ENCODE data around the gene GGA1. TPM values are rescaled to one million over a fixed set of nuclear protein-coding genes. Genes with fewer than 3 reads are reported as not detected.
A peak's percentile ranks its signal among the peaks of the same experiment; 100 is the strongest.

GGA1 gene
- total and polyA plus RNA-seq, 9 of the 15 experiments (the other 6 are each of a cell fraction or from before 2014, with no cell fraction given) = 1.5 to 69.5 (median 31.6) TPM

- ATAC-seq = no peak
- intact Hi-C loops (cut with micrococcal nuclease) (loop anchor here (1.0 kb wide), 2 partner anchors 20 to 38 kb away; no protein-coding TSS in a partner anchor), in situ Hi-C loops (cut with MboI) (no loop called here)
- ChIA-PET CTCF (ENCODE audit: low intra/inter-chr PET ratio) (interaction anchor here (1.0 to 1.6 kb wide), 3 partner anchors 21 to 57 kb away, joined by 3 to 9 read pairs (median 5); no protein-coding TSS in a partner anchor), POLR2A (interaction anchor here (0.6 to 1.4 kb wide), 4 partner anchors 23 to 81 kb away, joined by 3 to 6 read pairs (median 3); no protein-coding TSS in a partner anchor)
- Histone ChIP-seq H4K20me1 (replicated peaks; ENCODE audit: control insufficient read depth, insufficient read depth, low read length) (no peaks in the 10 kb centered on the region), H3K27me3 (ENCODE audit: control insufficient read depth in 2 of 2, insufficient read depth in 2 of 2, low read length in 2 of 2) (no peaks in the 10 kb centered on the region), H3K79me2 (ENCODE audit: control insufficient read depth, insufficient read depth, low read length) (peaks cover 17% of the 10 kb centered on the region), H2AFZ (ENCODE audit: low read depth, low read length) (no peak overlapping the region), H3K27ac (ENCODE audit: extremely low read depth, low read depth, low read length) (no peak overlapping the region), H3K36me3 (ENCODE audit: control insufficient read depth, insufficient read depth, low read length) (peaks cover 5% of the 10 kb centered on the region; the same call in 1 of the 3 replicates), H3K4me1 (replicated peaks in 1 of 2; ENCODE audit: control insufficient read depth in 2 of 2, insufficient read depth in 2 of 2, low read length in 2 of 2) (peaks cover 9 to 38% of the 10 kb centered on the region in 2 experiments; a peak in 4 of 5 replicates), H3K4me3 (no peak overlapping the region), H3K9me1 (ENCODE audit: control insufficient read depth, insufficient read depth, low read length) (no peaks in the 10 kb centered on the region), H3K9me3 (replicated peaks; ENCODE audit: control insufficient read depth, insufficient read depth, low read depth, low read length) (no peaks in the 10 kb centered on the region), H3K4me2 (ENCODE audit: insufficient read depth, low read length) (peak overlapping the region; percentile 24; the same call in 1 of the 2 replicates), H3K9ac (ENCODE audit: insufficient read depth in 1 of 2, low read depth in 2 of 2, low read length in 2 of 2) (peak overlapping the region in 1 of 2 experiments; percentile 64; a peak in 1 of 4 replicates)
- BruUV-seq (replicated peaks) = no TSS peak
- no peak for FAIRE-seq
- WGBS (ENCODE audit: insufficient coverage, low coverage, missing lambda C conversion rate) = 23% methylated on average over 2 of the region's 2 CpGs
- DNase-seq (ENCODE audit: extremely low read depth in 1 of 4, low spot score in 3 of 4) = no peak
- TF ChIP-seq PCBP2 (IDR thresholded peaks at IDR 0.05; ENCODE audit: low read depth, low read length, poor library complexity, severe bottlenecking) = no peak
- no peak for TF ChIP-seq TAF7 (tag; IDR thresholded peaks at IDR 0.05)
- TF ChIP-seq ZBTB7A (IDR thresholded peaks at IDR 0.05; ENCODE audit: borderline replicate concordance, control insufficient read depth, low read depth, low read length) = no peak
- TF ChIP-seq, protein P1, sequence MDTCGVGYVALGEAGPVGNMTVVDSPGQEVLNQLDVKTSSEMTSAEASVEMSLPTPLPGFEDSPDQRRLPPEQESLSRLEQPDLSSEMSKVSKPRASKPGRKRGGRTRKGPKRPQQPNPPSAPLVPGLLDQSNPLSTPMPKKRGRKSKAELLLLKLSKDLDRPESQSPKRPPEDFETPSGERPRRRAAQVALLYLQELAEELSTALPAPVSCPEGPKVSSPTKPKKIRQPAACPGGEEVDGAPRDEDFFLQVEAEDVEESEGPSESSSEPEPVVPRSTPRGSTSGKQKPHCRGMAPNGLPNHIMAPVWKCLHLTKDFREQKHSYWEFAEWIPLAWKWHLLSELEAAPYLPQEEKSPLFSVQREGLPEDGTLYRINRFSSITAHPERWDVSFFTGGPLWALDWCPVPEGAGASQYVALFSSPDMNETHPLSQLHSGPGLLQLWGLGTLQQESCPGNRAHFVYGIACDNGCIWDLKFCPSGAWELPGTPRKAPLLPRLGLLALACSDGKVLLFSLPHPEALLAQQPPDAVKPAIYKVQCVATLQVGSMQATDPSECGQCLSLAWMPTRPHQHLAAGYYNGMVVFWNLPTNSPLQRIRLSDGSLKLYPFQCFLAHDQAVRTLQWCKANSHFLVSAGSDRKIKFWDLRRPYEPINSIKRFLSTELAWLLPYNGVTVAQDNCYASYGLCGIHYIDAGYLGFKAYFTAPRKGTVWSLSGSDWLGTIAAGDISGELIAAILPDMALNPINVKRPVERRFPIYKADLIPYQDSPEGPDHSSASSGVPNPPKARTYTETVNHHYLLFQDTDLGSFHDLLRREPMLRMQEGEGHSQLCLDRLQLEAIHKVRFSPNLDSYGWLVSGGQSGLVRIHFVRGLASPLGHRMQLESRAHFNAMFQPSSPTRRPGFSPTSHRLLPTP (IDR thresholded peaks at IDR 0.05; ENCODE audit: borderline replicate concordance, extremely low read depth, insufficient read length) = no peak
- TF ChIP-seq ATF7 (IDR thresholded peaks at IDR 0.05) = no peak
- TF ChIP-seq MYNN (IDR thresholded peaks at IDR 0.05) = no peak
- TF ChIP-seq MYNN (CRISPR knock-in tag; IDR thresholded peaks at IDR 0.05) = no peak
- TF ChIP-seq, protein P2, sequence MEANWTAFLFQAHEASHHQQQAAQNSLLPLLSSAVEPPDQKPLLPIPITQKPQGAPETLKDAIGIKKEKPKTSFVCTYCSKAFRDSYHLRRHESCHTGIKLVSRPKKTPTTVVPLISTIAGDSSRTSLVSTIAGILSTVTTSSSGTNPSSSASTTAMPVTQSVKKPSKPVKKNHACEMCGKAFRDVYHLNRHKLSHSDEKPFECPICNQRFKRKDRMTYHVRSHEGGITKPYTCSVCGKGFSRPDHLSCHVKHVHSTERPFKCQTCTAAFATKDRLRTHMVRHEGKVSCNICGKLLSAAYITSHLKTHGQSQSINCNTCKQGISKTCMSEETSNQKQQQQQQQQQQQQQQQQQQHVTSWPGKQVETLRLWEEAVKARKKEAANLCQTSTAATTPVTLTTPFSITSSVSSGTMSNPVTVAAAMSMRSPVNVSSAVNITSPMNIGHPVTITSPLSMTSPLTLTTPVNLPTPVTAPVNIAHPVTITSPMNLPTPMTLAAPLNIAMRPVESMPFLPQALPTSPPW (CRISPR knock-in tag; IDR thresholded peaks at IDR 0.05) = no peak
- TF ChIP-seq, protein P3, sequence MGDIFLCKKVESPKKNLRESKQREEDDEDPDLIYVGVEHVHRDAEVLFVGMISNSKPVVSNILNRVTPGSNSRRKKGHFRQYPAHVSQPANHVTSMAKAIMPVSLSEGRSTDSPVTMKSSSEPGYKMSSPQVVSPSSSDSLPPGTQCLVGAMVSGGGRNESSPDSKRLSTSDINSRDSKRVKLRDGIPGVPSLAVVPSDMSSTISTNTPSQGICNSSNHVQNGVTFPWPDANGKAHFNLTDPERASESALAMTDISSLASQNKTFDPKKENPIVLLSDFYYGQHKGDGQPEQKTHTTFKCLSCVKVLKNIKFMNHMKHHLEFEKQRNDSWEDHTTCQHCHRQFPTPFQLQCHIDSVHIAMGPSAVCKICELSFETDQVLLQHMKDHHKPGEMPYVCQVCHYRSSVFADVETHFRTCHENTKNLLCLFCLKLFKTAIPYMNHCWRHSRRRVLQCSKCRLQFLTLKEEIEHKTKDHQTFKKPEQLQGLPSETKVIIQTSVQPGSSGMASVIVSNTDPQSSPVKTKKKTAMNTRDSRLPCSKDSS (IDR thresholded peaks at IDR 0.05; ENCODE audit: low read depth, partially characterized antibody) = no peak
- TF ChIP-seq MYBL2 (IDR thresholded peaks at IDR 0.05; ENCODE audit: low read depth) = no peak
- TF ChIP-seq MYBL2 (CRISPR knock-in tag; IDR thresholded peaks at IDR 0.05; ENCODE audit: borderline replicate concordance) = no peak
- TF ChIP-seq GABPA (tag; conservative IDR thresholded peaks at IDR 0.05; ENCODE audit: low read depth) = no peak
- TF ChIP-seq ASH1L (IDR thresholded peaks at IDR 0.05; ENCODE audit: borderline replicate concordance, low read depth, partially characterized antibody) = no peak
- no peak for TF ChIP-seq MEF2D (tag; conservative IDR thresholded peaks at IDR 0.05; ENCODE audit: low read depth)
- TF ChIP-seq SNAPC5 (CRISPR knock-in tag; IDR thresholded peaks at IDR 0.05) = no peak
- no peak for TF ChIP-seq TAF15 (IDR thresholded peaks at IDR 0.05; ENCODE audit: low read depth, low read length)
Observed at GRCh38 chr22:37681001-37681424, 72.4 kb downstream of the GGA1 start.

Measured in K562 (cell line).